GM23338 (cell line): Measurements from ENCODE around the gene IL1RN. TPM values are rescaled to one million over a fixed set of nuclear protein-coding genes. Genes with fewer than 3 reads are reported as not detected.

Experiments used
- ATAC-seq: fragments of 200-7000 bp; cut with Tn5 transposase; 3 replicates; pipeline ENCODE4 v1.9.1; 2020
- DNase-seq: peaks from one replicate; pipeline ENCODE4 v3.0.0-alpha.2; 2015; ENCODE audit warnings: low spot score
- H2AFZ ChIP-seq: fragments of 200-600 bp; sonication (generic); 2 replicates; pipeline ENCODE4 v1.8.0; 2016; ENCODE audit warnings: antibody characterized with exemption, mild to moderate bottlenecking, moderate library complexity
- H3F3A ChIP-seq: fragments of 200-600 bp; sonication (generic); replicated peaks from 2 replicates; pipeline ENCODE4 v1.8.0; 2017; ENCODE audit warnings: antibody characterized with exemption, mixed run types, low read depth
- H3K27ac ChIP-seq: fragments of 200-600 bp; sonication (generic); 2 replicates; pipeline ENCODE4 v1.6.1; 2016; ENCODE audit warnings: low read depth
- H3K27me3 ChIP-seq: fragments of 200-600 bp; sonication (generic); 2 replicates; pipeline ENCODE4 v1.8.0; 2016; ENCODE audit warnings: mild to moderate bottlenecking, mixed run types, moderate library complexity; ENCODE audit not compliant: insufficient read depth
- H3K36me3 ChIP-seq: fragments of 200-600 bp; sonication (generic); 2 replicates; pipeline ENCODE4 v1.8.0; 2016; ENCODE audit warnings: mild to moderate bottlenecking; ENCODE audit not compliant: insufficient read depth
- H3K4me1 ChIP-seq: fragments of 200-600 bp; sonication (generic); 2 replicates; pipeline ENCODE4 v1.8.0; 2016; ENCODE audit warnings: mild to moderate bottlenecking, moderate library complexity; ENCODE audit not compliant: insufficient read depth
- H3K4me2 ChIP-seq: fragments of 200-600 bp; sonication (generic); 2 replicates; pipeline ENCODE4 v1.7.1; 2017; ENCODE audit warnings: mixed run types
- H3K4me3 ChIP-seq: fragments of 200-600 bp; sonication (generic); 2 replicates; pipeline ENCODE4 v1.6.1; 2016; ENCODE audit warnings: mixed run types
- H3K79me2 ChIP-seq: fragments of 200-600 bp; sonication (generic); replicated peaks from 2 replicates; pipeline ENCODE4 v1.8.0; 2017; ENCODE audit warnings: mild to moderate bottlenecking; ENCODE audit not compliant: insufficient read depth
- H3K9me2 ChIP-seq: fragments of 200-600 bp; sonication (generic); 2 replicates; pipeline ENCODE4 v1.8.0; 2017; ENCODE audit not compliant: insufficient read depth
- H4K20me1 ChIP-seq: fragments of 200-600 bp; sonication (generic); replicated peaks from 2 replicates; pipeline ENCODE4 v1.8.0; 2017; ENCODE audit warnings: mild to moderate bottlenecking; ENCODE audit not compliant: insufficient read depth
- H3K27ac Mint-ChIP-seq: 2 replicates; pipeline ENCODE4 v1.8.0; 2020; ENCODE audit warnings: inconsistent platforms, mild to moderate bottlenecking, moderate library complexity, mixed read lengths
- H3K27me3 Mint-ChIP-seq: 3 replicates; pipeline ENCODE4 v1.8.0; 2022; ENCODE audit warnings: low read depth, mild to moderate bottlenecking, moderate library complexity, mixed read lengths, inconsistent platforms; ENCODE audit not compliant: insufficient read depth, poor library complexity
- H3K36me3 Mint-ChIP-seq: 3 replicates; pipeline ENCODE4 v1.8.0; 2021; ENCODE audit warnings: low read depth, mild to moderate bottlenecking, inconsistent platforms, moderate library complexity, mixed read lengths
- H3K4me1 Mint-ChIP-seq: 3 replicates; pipeline ENCODE4 v1.8.0; 2020; ENCODE audit warnings: mild to moderate bottlenecking, inconsistent platforms, mixed read lengths
- H3K4me3 Mint-ChIP-seq: 3 replicates; pipeline ENCODE4 v1.8.0; 2021; ENCODE audit warnings: moderate library complexity, mild to moderate bottlenecking, inconsistent platforms, mixed read lengths
- H3K9me3 Mint-ChIP-seq: 3 replicates; pipeline ENCODE4 v1.8.0; 2020; ENCODE audit warnings: moderate library complexity, mild to moderate bottlenecking, inconsistent platforms, mixed read lengths
- CREB1 ChIP-seq: fragments of 250-450 bp; sonication (Bioruptor Pico); IDR thresholded peaks from 2 replicates; pipeline ENCODE4 v1.5.0; 2020; ENCODE audit warnings: low read depth, mild to moderate bottlenecking, moderate library complexity
- CTCF ChIP-seq, 2 experiments: fragments of 200-600 bp in 1 of 2; sonication (generic) in 1 of 2; conservative IDR thresholded peaks; 2 replicates each; pipeline versions ENCODE4 v1.5.1 to v1.6.1; 2016 to 2017; ENCODE audit warnings: antibody characterized with exemption in 2 of 2, low read depth in 2 of 2, mild to moderate bottlenecking in 2 of 2, moderate library complexity in 1 of 2
- ETS1 ChIP-seq: IDR thresholded peaks from 2 replicates; pipeline ENCODE4 v1.6.1; 2016; ENCODE audit warnings: antibody characterized with exemption
- EZH2 ChIP-seq: fragments of 200-600 bp; sonication (generic); IDR thresholded peaks from one replicate; pipeline ENCODE4 v1.8.0; 2017; ENCODE audit warnings: antibody characterized with exemption, mild to moderate bottlenecking, low read depth; ENCODE audit not compliant: unreplicated experiment
- EZH2phosphoT487 ChIP-seq: fragments of 200-600 bp; sonication (generic); IDR thresholded peaks from one replicate; pipeline ENCODE4 v1.8.1; 2018; ENCODE audit warnings: antibody characterized with exemption; ENCODE audit not compliant: unreplicated experiment
- JUNB ChIP-seq: IDR thresholded peaks from one replicate; pipeline ENCODE4 v1.6.1; 2016; ENCODE audit warnings: antibody characterized with exemption; ENCODE audit not compliant: unreplicated experiment
- NANOG ChIP-seq: IDR thresholded peaks from 2 replicates; pipeline ENCODE4 v1.6.1; 2016; ENCODE audit warnings: antibody characterized with exemption, borderline replicate concordance
- POLR2AphosphoS5 ChIP-seq: IDR thresholded peaks from 2 replicates; pipeline ENCODE4 v1.6.1; 2016; ENCODE audit warnings: antibody characterized with exemption, low read depth
- REST ChIP-seq: IDR thresholded peaks from one replicate; pipeline ENCODE4 v1.6.1; 2018; ENCODE audit warnings: antibody characterized with exemption; ENCODE audit not compliant: unreplicated experiment
- STAT1 ChIP-seq: IDR thresholded peaks from one replicate; pipeline ENCODE4 v1.6.1; 2016; ENCODE audit warnings: antibody characterized with exemption; ENCODE audit not compliant: unreplicated experiment
- ZNF114 ChIP-seq: fragments of 250-450 bp; sonication (Bioruptor Pico); IDR thresholded peaks from 2 replicates; pipeline ENCODE4 v1.5.0; 2020; ENCODE audit warnings: mild to moderate bottlenecking, moderate library complexity
- ZNF331 ChIP-seq: fragments of 250-450 bp; sonication (Bioruptor Pico); IDR thresholded peaks from 2 replicates; pipeline ENCODE4 v1.5.0; 2020; ENCODE audit warnings: low read depth, mild to moderate bottlenecking, moderate library complexity
- ZNF462 ChIP-seq: fragments of 250-450 bp; sonication (Bioruptor Pico); IDR thresholded peaks from 2 replicates; pipeline ENCODE4 v1.5.0; 2020; ENCODE audit warnings: mild to moderate bottlenecking, moderate library complexity
- polyA plus RNA-seq: library from polyadenylated mRNA; unstranded; fragments of >200 nt; fragmentation: Nextera tagmentation; extraction: Ambion mirVana; gene quantifications from 2 replicates; pipeline ENCODE4 v1.2.1, GENCODE V29; 2016
- total RNA-seq: library from RNA; depleted of rRNA; stranded (reverse); fragments of >200 nt; shearing (Covaris generic); gene quantifications from 2 replicates; pipeline ENCODE4 v1.2.3, GENCODE V29; 2014

IL1RN gene
- total and polyA plus RNA-seq, 2 experiments from 2014 or later = not detected

GRCh38 chr2:113098041-113098440 is 29.4 kb upstream of the IL1RN start:
- Histone ChIP-seq H3K4me1 (no peaks in the 10 kb centered on the region), H3F3A (no peaks in the 10 kb centered on the region), H3K4me2 (no peak overlapping the region), H3K27me3 (no peaks in the 10 kb centered on the region), H3K36me3 (no peaks in the 10 kb centered on the region), H4K20me1 (no peaks in the 10 kb centered on the region), H3K4me3 (no peak overlapping the region), H3K79me2 (no peaks in the 10 kb centered on the region), H3K9me2 (no peaks in the 10 kb centered on the region; the same call in 1 of the 2 replicates), H3K27ac (no peak overlapping the region), H2AFZ (no peak overlapping the region)
- Mint-ChIP-seq H3K9me3 (peaks cover 24% of the 10 kb centered on the region), H3K36me3 (0 out of 3 replicates have a peak, but pooled peaks cover 2% of the 10 kb centered on the region), H3K4me1 (no peaks in the 10 kb centered on the region), H3K27ac (no peak overlapping the region), H3K27me3 (no peaks in the 10 kb centered on the region), H3K4me3 (no peak overlapping the region)
- no peak for TF ChIP-seq NANOG
- no peak for TF ChIP-seq ETS1
- TF ChIP-seq POLR2AphosphoS5 = no peak
- no peak for TF ChIP-seq ZNF462 (CRISPR knock-in tag)
- TF ChIP-seq CTCF (conservative IDR thresholded peaks at IDR 0.05; ENCODE audit: low read depth in 2 of 2) = no peak
- no peak for TF ChIP-seq ZNF114 (CRISPR knock-in tag)
- no peak for TF ChIP-seq EZH2
- TF ChIP-seq ZNF331 = no peak
- no peak for TF ChIP-seq CREB1 (CRISPR knock-in tag)
- no peak for TF ChIP-seq JUNB
- no peak for TF ChIP-seq STAT1
- TF ChIP-seq REST = no peak
- TF ChIP-seq EZH2phosphoT487 = no peak
- no peak for ATAC-seq
- DNase-seq = no peak
